SK-N-MC (cell line): ENCODE results near the gene VSTM1.

Experiments used
- EZH2 ChIP-seq: fragments of 200-600 bp; sonication (generic); IDR thresholded peaks from one replicate; pipeline ENCODE4 v1.6.1; 2017; ENCODE audit warnings: antibody characterized with exemption
- POLR2AphosphoS5 ChIP-seq: IDR thresholded peaks from 2 replicates; pipeline ENCODE4 v1.6.1; 2012; ENCODE audit warnings: mild to moderate bottlenecking, low read depth, low read length, borderline replicate concordance

- no peak for TF ChIP-seq POLR2AphosphoS5
- no peak for TF ChIP-seq EZH2
These were observed 42.1 kb upstream of the VSTM1 start for GRCh38 chr19:54105796-54106195.
